Measurements from ENCODE around the gene TNS3.

- TF ChIP-seq CTCF (conservative IDR thresholded peaks at IDR 0.05 in 1 of 2, IDR thresholded peaks at IDR 0.05 in 1 of 2; ENCODE audit: extremely low read depth in 1 of 2, insufficient read depth in 1 of 2, low read depth in 1 of 2, low read length in 2 of 2) (no peak), EZH2 (IDR thresholded peaks at IDR 0.05; ENCODE audit: borderline replicate concordance, low read length) (no peak)
Measured at GRCh38 chr7:47387506-47387905, 194.4 kb downstream of the TNS3 start.
